ENCODE measurements around the gene PDE2A. TPM values are rescaled to one million over a fixed set of nuclear protein-coding genes. Genes with fewer than 3 reads are reported as not detected.
A peak's percentile ranks its signal among the peaks of the same experiment; 100 is the strongest.

The PDE2A gene
- total RNA-seq, 1 donor from 2014 or later: 78.3 TPM

DNA sequence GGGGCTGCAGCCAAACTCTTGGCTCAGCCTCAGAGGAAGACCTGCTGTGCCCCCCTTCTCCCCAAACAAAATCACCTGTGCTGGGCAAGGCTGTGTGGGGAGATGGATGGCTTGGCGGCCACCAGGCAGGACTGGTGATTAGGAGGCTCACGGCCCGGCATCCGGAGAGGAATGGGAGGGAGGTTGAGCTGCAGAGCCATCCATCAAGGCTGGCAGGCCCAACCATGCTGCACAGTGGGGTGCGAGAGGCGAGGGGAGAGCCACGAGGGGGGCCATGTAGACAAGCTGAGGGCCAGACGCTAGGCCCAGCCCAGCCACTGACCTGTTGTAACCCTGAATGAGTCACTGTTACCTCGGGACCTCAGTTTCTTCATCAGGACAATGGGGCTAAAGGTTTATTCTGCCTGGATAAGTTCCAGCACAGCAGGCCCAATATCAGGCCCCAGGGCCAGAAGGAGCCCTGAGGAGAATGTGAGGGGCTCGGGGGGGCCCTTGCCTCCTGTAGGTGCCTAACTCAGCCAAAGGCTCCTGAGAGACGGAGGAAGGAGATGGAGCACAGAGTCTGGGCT lies 18.2 kb downstream of the PDE2A start:
- DNase-seq: no peak

- DNase-seq: no peak
Measured at GRCh38 chr11:72655014-72655413, 19.2 kb downstream of the PDE2A start.

DNA sequence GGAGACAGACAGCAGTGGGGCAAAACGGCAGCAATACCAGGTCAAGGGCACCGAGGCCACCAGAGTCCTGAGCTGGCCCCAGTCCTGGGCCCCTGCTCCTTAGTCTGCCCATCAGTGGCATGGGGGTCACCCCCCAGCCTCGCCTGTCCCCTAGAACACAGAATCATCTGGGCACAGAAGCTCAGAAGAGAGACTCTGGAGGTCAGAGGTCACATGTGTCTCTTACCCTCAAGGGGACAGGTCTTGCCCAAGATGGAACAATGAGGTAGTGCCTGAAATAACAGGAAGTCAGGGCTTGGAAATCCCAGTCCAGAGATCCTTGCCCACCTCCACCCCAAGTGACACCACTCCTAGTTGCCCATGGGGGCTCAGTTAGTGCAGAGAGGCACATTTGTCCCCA lies 20.6 kb downstream of the PDE2A start:
- no peak for DNase-seq

- no peak for DNase-seq
Measured at GRCh38 chr11:72652873-72653630, 21.2 kb downstream of the PDE2A start.

GRCh38 chr11:72652133-72652532 lies 22.1 kb downstream of the PDE2A start:
- DNase-seq: no peak

DNA sequence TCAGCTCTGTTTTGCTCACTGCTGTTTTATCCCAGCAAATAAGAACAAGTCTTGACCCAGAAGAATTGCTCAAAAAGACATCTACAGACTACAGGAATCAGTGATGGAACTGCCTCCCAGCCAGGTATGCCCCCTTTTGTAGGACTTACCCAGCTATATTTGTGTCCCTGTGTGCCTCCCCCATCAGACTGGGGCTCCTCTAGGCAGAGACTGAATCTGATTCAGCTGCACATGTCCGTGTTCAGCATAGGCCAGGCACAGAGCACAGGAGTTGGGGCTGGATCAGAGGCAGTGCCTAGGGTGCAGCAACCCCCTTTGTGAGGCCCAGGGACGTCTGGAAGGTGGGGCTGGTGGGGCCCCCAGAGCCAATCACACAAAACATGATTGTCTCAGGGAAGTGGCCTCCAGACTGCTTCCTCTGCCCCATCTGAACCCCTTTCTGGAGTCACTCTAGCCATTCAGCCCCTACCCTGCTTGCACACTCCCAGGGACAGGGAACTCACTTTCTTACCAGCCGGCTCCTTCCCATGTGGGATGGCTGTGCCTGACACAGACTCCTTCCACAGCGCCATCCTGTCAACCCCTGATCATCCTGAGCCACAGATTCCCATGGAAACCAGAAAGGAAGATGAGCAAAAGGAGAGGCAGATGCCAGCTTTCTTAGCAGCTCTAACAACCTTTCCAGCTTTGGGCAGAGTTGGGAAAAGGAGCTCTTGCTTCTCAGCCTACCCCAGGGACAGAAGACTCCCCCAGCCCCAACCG lies 24.8 kb downstream of the PDE2A start:
- DNase-seq: no peak

DNA sequence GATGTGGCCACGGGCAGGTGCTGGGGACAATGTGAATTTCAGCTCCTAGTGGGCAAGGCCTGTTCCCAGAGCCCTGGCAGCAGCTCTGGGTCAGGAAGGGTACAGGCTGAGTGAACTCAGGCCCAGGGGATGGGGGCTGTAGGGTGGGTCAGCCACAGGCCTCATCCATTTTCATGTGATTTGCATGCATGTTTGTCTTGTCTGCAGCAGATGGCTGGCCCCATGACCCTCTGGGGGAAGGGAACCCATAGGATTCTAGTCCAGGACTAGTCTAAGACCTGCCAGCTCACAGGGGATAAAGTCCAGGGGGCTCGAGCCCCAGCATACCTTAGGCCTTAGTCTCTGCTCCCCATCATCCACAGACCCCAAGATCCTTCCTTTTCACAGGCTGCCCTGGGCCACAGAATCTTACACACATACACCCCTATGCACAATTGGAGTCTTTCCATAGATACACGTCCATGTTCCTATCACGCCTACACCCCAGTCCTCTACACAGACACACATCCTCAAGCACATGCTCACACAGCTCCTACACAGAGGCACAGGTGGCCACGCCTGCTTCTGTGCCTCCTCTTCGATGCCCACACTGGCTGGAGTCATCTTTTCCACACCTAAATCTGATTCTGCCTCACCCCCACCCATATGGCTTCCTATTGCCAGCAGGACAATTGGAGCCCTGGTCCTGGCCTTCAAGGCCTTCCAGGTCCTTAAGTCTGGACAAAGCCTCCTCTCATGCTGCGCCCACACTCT lies 25.7 kb downstream of the PDE2A start:
- DNase-seq: no peak

GRCh38 chr11:72647882-72648281 lies 26.3 kb downstream of the PDE2A start:
- DNase-seq: no peak

GRCh38 chr11:72646472-72646871 lies 27.8 kb downstream of the PDE2A start:
- DNase-seq: no peak

- DNase-seq: no peak
Measured at GRCh38 chr11:72646024-72646423, 28.2 kb downstream of the PDE2A start.

GRCh38 chr11:72643547-72643946 lies 30.7 kb downstream of the PDE2A start:
- peak; percentile 75 for DNase-seq

DNA sequence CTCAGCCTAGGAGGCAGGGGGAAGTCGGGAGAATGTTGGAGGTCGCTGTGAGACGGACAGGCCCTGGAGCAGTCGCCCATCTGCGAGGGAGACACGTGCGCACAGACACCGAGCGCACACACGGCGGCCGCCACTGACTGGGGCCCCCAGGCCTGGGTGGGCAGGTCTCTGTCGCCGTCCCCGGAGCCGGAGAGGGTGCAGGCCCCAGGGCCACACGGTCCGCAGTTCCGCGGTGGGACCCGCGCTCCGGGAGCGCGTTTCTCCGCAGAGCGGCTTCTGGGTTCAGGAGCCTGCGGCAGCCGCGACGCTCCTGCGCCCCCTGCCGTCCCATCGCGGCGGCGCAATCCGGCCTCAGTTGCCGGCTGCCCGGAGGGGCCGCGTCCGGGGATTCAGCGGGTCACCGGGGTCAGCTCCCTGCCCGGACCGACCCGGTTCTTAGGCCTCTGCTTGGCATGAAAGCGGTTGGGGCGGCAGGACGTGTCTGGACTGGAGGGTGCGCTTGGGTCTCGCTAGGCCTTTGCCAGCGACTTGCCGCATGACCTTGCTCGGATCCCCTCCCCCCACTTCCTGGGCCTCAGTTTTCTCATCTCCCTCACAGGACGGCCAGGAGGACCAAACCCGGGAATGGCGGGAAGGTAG lies 31.2 kb downstream of the PDE2A start:
- DNase-seq: peak; percentile 39

- peak; percentile 42 for DNase-seq
Measured at GRCh38 chr11:72642043-72642883, 32.0 kb downstream of the PDE2A start.

DNA sequence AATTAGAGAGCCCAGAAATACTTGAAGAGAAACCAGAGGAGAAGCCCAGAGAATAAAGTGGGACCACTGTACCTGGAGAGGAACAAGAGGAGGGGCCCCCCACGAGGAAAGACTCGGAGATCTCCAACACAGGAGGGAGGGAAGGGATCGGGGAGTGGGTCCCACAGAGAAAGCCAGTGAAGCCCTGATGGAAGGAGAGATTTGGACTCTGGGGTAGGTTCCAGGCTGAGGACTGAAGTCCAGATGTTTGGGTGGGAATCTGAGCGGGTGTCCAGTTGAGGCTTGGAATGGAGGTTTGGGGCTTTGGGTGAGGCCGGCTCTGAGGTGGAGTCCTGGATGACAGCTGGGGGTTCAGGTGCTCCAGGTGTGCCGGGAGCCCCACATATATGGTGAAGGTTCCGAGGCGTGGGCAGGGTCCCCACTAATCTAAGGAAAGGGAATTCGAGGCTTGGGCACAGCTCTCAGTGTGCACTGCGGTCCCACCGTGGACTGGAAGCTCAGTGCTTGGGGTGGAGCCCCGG lies 32.6 kb downstream of the PDE2A start:
- DNase-seq: no peak

DNA sequence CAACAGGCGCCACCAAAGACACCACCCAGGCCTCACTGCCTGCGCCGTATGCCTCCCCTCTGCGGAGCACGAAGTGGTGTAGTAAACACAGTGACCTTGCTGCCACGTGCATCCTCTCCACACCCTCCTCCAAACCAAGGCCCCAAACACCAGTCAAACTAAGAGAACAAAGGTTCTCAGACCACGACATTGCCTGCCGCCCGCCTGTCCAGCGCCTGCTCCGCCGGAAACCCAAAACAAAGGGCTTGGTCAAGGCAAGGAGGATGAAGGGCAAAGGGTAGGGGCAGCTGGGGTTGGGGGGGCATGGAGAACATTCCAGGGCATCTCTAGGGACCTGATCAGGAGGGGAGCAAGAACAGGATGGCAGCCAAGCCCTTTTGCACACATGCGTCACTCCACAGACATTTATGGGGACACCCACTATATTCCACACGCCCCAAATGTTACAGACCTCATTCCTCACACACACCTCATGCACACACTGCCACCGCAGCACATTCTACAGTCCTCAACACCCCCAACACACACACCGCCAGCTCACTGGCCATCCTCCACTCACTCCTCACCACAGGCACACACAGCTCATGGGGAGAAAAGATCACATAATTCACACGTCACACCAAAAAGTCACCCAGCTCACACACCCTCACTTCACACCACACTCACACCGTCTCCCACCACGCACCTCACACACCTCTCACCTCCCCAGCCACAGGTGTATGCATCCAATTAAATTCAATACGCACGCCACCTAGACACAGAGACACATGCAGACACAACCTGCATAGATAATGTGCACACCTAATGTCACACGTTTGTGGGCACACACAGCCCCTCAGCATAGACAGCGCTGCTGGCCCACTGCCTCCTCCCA lies 34.5 kb downstream of the PDE2A start:
- no peak for DNase-seq

DNA sequence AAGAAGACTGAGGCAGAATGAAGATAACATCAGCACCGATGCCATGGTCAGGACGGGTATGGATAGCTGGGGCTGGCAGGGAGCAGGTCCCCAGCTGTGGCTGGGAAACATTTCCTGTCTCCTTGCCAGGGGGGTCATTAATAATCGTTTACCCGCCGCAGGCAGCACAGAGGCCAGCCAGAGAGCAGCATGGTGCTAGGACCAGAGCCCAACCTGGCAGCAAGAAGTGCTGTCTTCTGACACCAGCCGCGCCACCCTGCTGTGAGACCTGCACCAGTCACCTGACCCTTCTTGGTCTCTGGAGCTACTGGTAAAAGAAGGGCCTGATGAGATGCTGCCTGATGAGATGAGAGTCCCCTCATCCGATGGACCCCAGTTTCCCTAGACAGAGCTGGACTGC lies 36.3 kb downstream of the PDE2A start:
- no peak for DNase-seq

GRCh38 chr11:72637198-72637597 lies 37.0 kb downstream of the PDE2A start:
- DNase-seq: no peak

GRCh38 chr11:72636376-72636775 lies 37.8 kb downstream of the PDE2A start:
- DNase-seq: no peak

GRCh38 chr11:72635933-72636332 lies 38.3 kb downstream of the PDE2A start:
- DNase-seq: no peak

DNA sequence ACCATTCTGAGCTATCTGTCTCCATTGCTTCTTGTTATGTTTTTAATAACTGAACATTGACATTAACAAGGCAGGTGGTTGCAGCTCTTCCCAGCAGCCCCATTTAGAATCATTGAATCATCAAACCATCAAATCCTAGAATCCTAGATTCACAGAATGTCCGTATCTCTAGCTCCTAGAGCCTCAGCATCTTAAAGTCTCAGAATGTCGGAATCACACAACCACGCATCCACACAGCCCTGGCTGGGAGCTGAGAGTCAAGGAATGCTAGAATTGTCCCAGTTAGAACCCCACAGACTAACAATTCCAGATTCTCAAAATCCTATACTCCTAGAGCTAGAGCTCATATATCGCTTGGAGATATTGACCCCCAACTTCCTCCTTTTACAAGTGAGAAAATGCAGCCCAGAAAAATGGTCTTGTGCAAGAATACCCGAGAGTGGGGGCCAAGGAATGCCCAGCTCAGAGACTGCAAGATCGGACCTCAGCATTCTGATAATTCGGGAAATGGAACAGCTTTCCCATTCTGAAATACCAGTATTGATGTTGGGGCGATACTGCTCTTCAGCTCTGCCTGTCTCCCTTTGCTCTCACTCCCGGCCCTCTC lies 38.8 kb downstream of the PDE2A start:
- no peak for DNase-seq

Measured in occipital lobe (tissue), 2 donors.